ENCODE measurements around the gene PDE11A.
"Not testable (repeated sequence)": the region's sequence is repeated elsewhere in the genome, so short reads cannot be mapped to it uniquely, and the experiment has no call there.

The PDE11A gene

DNA sequence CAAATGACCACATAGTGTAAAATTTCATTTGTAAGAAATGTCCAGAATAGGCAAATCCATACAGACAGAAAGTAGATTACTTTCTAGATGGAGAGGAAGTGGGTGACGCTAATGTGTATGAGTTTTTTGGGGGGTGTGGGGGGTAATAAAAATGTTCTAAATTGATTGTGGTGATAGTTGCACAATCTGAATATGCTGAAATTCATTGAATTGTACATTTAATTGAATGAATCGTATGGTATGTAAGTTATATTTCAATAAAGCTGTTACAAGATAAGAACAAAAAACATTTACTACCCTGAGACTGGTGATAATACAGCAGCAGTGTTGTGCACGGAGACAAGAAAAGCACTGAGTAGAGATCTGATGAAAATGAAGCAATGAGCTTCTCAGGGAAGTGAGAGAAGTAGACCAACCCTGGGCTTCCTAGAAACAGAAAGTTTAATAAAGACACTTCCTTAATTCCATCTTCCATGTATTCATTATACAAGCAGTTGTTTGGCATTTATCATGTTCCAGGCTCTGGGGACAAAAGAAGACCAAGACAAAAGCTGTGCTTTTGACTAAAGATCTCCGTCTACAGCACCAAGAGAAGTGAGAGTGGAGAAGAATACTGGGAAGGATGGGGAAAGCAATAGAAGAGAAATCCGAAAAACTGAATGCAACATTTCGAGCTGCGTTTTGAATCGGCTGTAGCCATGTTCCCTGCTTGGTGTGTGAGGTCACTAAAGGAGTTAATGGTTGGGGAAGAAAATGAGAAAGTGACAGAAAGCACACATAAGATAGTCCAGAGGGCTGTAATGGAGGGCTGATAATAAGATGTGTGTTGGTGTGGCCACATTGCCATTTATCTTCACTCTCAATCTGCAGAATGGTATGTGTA, 1.8 kb upstream of the PDE11A start:
- peak; percentile 20 for DNase-seq

GRCh38 chr2:178072000-178072382, 586 bp downstream of the PDE11A start:
- no peak for DNase-seq

DNA sequence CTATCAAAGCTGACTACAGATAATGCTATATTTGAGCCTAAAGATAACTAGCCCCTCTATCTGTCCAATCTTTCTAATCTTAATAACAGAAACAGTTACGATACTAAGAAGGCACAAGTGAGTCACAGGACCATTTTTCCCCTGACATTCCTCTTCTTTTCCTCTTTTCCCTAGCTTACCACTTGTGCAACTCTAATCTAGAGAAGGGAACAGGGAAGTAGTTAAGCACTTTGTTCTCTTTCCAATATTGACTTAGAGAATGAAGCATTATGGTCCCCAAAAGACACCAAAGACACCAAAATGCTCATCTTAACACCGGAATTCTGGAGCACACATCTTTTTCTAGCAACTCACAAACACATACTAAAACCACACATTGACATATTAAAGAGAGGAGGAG, 1.8 kb downstream of the PDE11A start:
- no peak for DNase-seq

DNA sequence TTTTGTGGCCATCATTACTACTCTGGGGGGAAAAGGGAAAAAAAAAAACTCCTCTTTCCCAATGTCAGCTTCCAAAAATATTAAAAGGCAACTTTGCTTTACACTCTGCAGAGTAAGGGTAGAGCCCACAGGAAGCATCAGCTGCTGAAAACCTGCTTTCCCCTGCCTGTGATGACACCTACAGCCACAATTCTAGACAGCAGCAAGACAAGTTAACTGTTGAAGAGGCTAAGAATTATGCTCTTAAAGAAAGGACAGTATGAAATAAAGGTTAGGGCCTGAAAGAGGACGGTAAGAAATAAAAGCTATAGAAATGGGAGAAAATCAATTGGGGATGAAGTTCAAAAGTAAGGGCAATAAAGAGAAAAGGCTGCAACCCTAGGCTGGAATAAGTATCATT, 3.0 kb downstream of the PDE11A start:
- no peak for DNase-seq

- DNase-seq, result no peak
Observed at GRCh38 chr2:178068823-178069454, 3.6 kb downstream of the PDE11A start.

GRCh38 chr2:178066890-178067669, 5.5 kb downstream of the PDE11A start:
- no peak for DNase-seq

GRCh38 chr2:178066324-178066723, 6.3 kb downstream of the PDE11A start:
- DNase-seq, result no peak

DNA sequence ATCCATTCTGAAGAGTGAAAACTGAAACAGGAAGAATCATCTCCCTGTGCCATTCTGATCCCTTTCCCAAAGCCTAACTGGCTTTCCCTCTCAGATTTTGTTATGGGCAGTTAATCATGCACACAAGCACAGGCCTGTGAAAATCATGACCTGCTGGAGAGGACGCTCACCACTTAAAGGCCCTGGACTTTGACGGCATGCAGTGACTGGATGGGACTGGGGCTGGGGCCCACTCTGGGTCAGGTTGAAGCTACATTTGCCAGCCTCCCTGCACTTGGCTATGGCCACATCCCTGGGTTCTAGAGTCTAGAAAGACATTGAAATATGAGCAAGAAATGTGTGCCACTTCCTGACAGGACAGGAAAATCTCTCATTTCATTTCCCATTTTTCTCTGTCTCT, 12.9 kb downstream of the PDE11A start:
- no peak for DNase-seq

DNA sequence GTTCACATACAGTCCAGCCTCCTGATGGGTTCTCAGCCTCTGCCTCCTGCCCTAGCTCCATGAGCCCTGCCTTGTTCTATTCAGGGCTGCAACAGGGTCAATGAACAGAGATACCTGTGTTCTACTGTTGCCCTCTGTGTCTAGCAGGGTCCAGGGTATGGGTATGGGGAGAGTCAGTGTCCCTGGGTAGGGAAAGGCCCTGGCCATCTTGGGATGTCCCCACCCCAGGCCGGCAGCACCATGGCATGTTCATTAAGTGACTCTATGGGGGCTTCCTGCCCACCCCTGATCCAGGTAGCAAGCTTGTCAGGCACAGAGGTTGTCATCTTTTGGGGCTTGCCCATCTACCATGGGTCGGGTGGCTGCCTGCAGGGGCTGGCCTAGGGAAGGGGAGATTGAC, 13.5 kb downstream of the PDE11A start:
- no peak for DNase-seq

DNA sequence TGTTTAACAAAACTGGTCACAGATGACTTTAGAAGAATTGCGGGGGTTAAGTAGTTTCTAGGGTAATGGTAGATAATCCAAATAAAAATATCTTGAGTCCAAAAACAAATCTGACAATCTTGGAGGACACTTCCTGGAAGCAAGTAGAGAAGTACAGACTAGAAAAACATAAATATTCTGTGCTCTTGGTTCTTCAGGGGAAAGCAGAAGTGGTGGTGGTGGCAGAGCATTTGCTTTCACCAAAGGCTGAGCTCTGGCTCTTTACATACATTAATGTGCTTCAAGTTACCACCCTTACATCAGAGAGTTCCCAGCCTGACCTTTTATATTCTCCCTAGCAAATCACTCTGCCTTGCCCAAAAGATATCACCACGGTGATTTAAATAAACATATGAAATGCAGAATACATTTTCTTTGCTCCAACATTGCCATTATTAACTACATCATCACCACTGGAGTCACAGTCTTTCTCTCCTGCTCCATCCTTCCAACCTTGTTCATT, 15.3 kb downstream of the PDE11A start:
- DNase-seq, result peak; percentile 26

DNA sequence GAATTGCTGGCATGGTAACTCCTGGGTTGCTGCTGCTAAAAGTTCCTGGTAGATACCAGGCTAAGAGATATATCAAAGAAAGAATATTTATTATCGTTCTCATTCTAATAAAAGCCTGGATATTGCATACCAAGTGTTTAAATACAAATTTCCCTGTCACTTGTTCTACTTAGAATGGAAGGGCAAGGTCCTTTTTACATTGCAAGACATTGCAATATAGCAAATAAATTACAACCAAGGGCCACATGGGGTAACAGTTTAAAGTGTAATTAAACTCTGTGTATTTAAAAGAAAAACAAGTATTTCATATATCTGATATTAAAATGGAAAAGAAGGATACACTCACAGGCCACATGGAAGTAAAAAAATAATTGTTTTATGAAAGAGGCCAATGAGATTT, 16.2 kb downstream of the PDE11A start:
- DNase-seq, result no peak

DNA sequence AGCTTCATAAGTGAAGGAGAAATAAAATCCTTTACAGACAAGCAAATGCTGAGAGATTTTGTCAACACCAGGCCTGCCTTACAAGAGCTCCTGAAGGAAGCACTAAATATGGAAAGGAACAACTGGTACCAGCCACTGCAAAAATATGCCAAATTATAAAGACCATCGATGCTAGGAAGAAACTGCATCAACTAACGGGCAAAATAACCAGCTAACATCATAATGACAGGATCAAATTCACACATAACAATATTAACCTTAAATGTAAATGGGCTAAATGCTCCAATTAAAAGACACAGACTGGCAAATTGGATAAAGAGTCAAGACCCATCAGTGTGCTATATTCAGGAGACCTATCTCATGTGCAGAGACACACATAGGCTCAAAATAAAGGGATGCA, 21.3 kb downstream of the PDE11A start:
- DNase-seq, result not testable (repeated sequence)

DNA sequence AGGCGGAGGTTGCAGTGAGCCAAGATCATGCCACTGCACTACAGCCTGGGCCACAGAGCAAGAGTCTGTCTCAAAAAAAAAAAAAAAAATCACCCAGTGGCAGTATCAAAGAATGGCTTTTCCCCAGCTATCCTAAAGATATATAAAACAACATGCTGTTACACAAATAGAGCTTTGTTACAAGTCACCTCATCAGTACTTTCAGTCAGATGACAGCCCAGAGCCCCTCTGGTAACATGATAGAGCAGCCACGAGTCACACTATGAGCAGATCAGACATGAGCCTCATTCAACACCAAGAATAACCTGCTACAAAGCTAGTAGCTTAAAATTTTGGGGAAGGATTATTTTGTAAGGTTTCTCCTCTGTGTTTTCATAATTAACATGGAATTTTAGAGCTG, 25.2 kb downstream of the PDE11A start:
- no peak for DNase-seq

- no peak for DNase-seq
Observed at GRCh38 chr2:178044836-178045235, 27.7 kb downstream of the PDE11A start.

DNA sequence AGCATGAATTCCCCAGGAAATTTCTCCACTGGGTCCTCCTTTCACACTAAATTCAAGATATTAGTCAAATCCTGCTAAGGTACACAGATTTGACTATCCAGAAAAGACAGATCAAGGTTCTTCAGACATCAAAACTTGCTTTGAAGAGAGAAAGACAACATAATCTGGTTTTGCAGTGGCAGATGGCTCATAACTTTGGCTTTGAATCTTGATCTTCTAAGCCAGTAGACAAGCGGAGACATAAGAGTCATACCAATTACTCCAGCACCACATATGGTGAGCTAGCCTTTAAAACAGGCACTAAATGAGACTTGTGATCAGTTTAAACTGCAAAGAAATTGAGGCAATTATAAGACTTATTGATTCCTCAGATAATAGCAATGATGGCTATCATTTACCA, 29.3 kb downstream of the PDE11A start:
- DNase-seq, result no peak

DNA sequence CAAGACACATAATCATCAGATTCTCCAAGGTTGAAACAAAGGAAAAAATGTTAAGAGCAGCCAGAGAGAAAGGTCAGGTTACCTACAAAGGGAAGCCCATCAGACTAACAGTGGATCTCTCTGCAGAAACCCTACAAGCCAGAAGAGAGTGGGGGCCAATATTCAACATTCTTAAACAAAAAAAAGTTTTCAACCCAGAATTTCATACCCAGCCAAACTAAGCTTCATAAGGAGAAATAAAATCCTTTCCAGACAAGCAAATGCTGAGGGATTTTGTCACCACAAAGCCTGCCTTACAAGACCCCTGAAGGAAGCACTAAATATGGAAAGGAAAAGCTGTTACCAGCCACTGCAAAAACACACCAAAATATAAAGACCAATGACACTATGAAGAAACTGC, 39.0 kb downstream of the PDE11A start:
- DNase-seq, result not testable (repeated sequence)

DNA sequence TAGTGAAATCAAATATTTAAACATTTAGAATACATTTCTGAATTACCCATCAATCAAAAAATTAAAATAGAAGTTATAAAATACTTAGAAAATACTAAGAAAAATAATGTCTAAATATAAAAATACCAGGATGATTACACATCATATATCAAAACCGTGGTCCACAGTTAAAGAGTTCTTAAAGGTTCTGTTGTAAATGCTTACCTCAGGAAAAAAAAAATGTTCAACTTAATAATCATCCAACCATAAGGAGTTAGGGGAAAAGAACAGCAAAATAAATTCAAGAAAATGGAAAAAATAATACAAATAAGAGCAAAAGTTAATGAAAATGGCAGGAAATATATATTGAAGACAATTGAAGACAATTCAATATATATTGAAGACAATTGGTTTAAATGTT, 43.2 kb downstream of the PDE11A start:
- no peak for DNase-seq

GRCh38 chr2:178025551-178026185, 46.9 kb downstream of the PDE11A start:
- DNase-seq, result no peak

GRCh38 chr2:178018141-178018540, 54.4 kb downstream of the PDE11A start:
- DNase-seq, result no peak

DNA sequence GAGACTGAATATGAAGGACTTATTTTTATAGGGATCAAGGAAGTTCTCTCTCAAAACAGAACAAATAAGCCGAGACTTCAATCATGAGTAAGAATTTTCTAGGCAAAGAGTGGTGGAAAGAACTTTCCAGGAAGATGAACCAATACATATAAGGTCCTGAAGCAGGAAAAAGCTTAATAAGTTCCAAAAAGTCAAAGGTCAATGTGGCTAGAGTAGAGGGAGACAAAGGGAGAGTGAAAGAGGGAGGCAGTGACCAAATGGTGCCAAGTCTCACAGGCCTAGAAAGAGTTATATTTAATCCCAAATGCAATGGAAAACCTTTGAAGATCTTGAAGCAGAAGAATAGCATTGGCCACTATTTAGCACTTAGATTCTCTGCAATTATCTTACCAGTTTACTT, 56.0 kb downstream of the PDE11A start:
- DNase-seq, result no peak

GRCh38 chr2:178012639-178013038, 59.9 kb downstream of the PDE11A start:
- no peak for DNase-seq

GRCh38 chr2:178009813-178010212, 62.8 kb downstream of the PDE11A start:
- no peak for DNase-seq

DNA sequence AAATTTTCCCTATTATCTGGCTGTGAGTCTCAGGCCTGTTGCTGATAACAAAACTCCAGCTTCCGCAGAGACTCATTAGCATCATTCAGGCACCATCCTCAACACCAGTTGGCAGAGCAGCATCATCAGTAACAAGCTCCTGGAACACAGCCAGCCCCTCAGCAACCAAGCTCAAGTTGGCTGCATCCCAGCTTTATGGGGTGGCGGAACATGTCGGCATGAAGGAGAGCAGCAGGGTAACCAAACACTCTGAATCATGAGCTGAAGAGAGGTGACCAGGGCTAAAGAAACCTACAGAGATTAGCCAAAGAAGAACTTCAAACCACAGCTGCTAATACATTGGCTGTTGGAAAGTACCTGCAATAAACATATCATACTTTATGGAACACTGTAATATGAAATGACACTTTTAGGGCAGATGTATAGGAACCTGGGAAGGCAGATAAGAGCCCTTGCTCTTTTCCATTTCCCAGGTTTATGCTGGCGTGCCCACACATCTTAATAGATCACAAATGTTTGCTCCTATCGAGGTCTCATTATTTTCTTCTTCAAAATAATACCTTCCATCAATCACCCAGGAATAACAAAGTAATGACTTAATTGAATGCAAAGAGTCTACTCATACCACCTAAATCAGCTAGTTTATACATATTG, 63.8 kb downstream of the PDE11A start:
- DNase-seq, result no peak
